Brain pericyte (primary cell): ENCODE measurements around the gene MEF2A.

Source experiments
- DNase-seq: peaks from one replicate; pipeline ENCODE4 v3.0.0-alpha.2; 2012; ENCODE audit warnings: low read depth, low spot score

MEF2A gene

GRCh38 chr15:99605990-99606389, 40.2 kb downstream of the MEF2A start:
- DNase-seq, result no peak

- DNase-seq, result no peak
Observed at GRCh38 chr15:99606646-99607045, 40.9 kb downstream of the MEF2A start.

DNA sequence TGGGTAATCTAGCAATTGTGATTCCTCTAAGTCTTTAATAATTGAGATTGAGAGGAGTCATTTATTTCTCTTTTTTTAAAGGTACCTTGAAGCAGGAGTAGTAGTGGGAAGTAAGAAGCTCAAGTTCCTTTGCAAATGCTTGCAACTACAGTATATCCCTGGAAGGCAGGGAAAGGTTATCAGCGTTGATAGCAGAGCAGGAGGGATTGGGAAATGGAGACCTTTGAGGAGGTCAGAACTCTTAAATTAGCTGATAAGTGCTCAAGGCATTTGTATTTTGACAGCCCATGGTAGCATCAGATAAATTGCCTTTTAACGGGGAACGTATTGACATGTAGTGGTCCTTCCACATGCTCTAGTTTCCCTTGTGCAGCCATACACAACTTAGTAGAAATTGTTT, 47.7 kb downstream of the MEF2A start:
- no peak for DNase-seq

DNA sequence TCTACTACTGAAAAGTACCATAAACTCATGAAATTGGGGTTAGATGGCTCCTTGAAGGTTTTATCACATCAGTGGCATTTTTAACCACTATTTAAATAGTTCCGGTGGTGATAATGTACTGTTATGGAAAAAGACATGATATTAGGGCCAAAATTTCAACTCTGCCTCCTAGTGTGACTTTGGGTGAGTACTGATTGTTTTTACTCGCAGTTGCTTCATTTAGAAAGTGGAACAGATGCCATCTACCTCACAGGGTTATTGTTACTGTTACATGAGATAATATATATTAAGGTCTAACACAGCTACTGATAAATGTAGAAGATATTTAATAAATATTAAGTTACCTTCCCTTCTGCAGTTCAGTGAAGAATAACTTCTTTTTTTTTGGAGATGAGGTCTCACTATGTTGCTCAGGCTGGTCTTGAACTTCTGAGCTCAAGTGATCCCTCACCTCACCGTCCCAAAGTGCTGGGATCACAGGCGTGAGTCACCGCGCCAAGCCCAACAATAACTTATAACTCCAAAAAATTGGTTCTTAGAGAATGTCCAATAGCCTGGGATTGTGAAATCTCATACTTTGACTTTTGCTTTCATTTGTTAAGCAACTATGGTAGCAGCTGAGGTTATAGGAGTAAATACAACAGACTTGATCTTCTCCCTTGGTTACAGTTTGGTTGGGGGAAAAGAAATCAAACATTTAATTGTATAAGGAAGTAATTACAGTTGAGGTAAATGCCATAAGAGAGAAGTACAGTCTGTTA, 48.3 kb downstream of the MEF2A start:
- DNase-seq, result no peak

GRCh38 chr15:99614749-99615288, 49.0 kb downstream of the MEF2A start:
- DNase-seq, result no peak

DNA sequence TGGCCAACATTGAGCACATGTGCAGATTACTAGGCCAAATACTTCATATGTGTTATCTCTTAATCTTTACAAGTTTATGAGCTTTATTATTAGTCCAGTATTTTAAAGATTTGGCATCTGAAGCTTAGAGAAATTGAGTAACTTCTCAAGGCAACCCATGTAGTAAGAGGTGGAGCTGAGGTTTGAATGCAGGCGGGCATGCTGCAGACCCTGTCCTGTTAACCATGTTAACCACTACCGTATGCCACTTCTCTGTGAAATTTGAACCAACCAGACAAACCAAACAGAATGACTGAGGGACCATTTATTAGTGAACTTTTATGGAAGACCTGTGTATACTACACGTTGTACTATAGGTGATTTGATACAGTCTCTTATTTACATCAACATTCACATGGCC, 49.7 kb downstream of the MEF2A start:
- DNase-seq, result no peak

DNA sequence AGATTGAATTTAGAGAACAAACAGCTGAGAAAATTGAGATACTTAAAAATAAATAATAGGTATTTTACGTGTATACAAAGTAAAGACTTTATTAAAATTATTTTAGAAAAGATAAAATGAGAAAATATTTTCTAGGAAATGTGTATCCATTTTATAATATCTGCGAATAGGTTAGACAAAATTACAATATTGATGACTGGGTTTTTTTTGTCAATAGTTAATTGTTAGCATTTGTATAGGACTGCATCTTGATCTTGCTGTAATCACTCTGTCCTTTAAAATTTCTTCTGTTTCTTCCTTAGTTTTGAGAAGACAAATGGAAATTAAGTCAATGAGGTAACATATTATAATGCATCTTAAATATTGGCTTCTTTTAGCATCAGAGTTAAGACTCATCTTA, 50.3 kb downstream of the MEF2A start:
- no peak for DNase-seq

DNA sequence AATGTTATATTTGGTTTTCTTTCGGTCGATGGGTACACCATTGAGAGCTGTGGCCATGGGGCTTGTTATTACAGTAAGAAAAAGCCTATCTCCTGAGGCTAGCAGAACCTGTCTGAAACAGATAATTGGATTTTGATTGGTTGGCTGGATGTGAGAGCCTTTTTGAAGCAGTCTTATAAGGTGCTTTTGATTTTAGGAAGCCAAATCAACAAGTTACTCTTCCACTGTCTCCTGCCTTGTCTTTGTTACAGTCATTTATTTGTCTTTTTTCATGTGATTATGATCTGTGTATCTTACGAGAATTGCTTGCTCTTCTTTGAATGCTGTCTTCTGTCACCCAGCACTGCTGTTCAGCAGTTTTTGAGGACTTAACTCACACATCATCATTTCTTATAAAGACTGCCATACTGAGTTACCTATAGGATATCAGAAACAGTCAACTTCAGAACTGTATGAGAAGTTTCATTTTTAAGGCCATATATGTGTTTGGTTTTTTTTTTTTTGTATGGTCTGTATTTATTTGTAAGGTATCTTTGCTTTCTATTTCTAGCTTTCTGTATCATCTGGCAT, 51.1 kb downstream of the MEF2A start:
- DNase-seq, result no peak

GRCh38 chr15:99618941-99619411, 53.2 kb downstream of the MEF2A start:
- no peak for DNase-seq

GRCh38 chr15:99619712-99620111, 53.9 kb downstream of the MEF2A start:
- DNase-seq, result no peak

GRCh38 chr15:99620178-99620577, 54.4 kb downstream of the MEF2A start:
- DNase-seq, result no peak

GRCh38 chr15:99621767-99622166, 56.0 kb downstream of the MEF2A start:
- no peak for DNase-seq

DNA sequence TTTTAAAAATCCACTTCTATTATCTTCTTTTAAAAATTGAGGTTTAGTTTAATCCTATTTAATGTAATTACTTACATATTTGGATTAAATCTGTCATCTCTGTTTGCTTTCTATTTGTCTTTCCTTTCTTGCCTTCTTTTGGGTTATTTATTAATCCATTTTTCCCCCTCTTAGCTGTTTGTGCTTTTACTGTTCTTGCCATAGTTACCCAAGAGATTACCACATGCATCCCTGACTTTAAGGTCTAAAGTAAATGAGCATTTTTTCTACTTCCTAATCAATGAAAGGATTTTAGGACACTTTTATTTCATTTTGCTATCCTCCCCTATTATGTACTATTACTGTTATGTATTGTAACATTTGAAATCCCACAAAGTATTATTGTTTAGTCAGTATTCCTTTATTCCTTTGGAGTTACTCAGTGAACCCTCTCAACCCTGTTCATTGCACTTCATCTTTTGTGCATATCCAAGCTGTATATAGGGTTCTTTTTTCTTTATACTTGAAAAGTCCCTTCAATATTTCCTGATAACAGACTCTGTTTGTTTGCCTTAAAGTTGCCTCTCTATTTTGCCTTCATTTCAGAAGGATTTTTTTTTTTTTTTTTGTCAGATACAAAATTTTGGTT, 62.7 kb downstream of the MEF2A start:
- no peak for DNase-seq

- DNase-seq, result no peak
Observed at GRCh38 chr15:99630607-99631131, 64.9 kb downstream of the MEF2A start.

GRCh38 chr15:99631255-99631654, 65.5 kb downstream of the MEF2A start:
- no peak for DNase-seq

GRCh38 chr15:99632521-99632920, 66.7 kb downstream of the MEF2A start:
- no peak for DNase-seq

GRCh38 chr15:99633655-99634054, 67.9 kb downstream of the MEF2A start:
- no peak for DNase-seq

GRCh38 chr15:99634576-99634975, 68.8 kb downstream of the MEF2A start:
- no peak for DNase-seq

DNA sequence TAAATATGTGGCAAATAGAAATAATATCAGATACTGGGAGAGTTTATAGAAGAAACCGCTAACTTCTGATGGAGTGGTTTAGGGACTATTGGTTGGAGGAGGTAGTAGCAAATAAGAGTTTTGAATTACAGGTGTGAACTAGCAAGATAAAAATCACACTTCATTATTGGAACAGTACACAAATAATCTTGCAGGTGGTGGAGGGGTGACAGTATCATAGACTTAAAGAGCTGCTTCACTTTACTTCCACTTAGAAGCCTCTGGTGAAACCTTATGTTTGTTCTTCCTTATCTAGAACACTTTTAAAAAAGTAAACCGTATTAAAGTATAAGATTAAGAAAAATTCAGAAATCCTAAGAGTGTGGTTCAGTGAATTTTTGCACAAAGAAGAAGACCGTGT, 69.4 kb downstream of the MEF2A start:
- DNase-seq, result no peak

- DNase-seq, result no peak
Observed at GRCh38 chr15:99635794-99636193, 70.0 kb downstream of the MEF2A start.

- DNase-seq, result no peak
Observed at GRCh38 chr15:99644913-99645542, 79.2 kb downstream of the MEF2A start.

GRCh38 chr15:99645543-99645935, 79.8 kb downstream of the MEF2A start:
- no peak for DNase-seq
